Skeletal muscle tissue (tissue), 4 donors: ENCODE data around the gene CNTNAP1. TPM values are rescaled to one million over a fixed set of nuclear protein-coding genes. Genes with fewer than 3 reads are reported as not detected.

ENCODE experiments used
- H3K27ac ChIP-seq: one replicate; pipeline ENCODE4 v1.7.0; 2013; ENCODE audit warnings: mild to moderate bottlenecking, low read depth, low read length, inconsistent platforms
- H3K27me3 ChIP-seq, 3 donors: one replicate each; pipeline ENCODE4 v1.7.0; 2013; ENCODE audit warnings: low read length in 3 of 3; ENCODE audit not compliant: control insufficient read depth in 3 of 3, insufficient read depth in 3 of 3
- H3K36me3 ChIP-seq, 3 donors: one replicate each; pipeline ENCODE4 v1.7.0; 2013; ENCODE audit warnings: low read length in 3 of 3; ENCODE audit not compliant: control insufficient read depth in 3 of 3, insufficient read depth in 3 of 3
- H3K4me1 ChIP-seq, 3 donors: one replicate each; pipeline ENCODE4 v1.7.0; 2013; ENCODE audit warnings: low read length in 3 of 3, mild to moderate bottlenecking in 3 of 3; ENCODE audit not compliant: control insufficient read depth in 3 of 3, insufficient read depth in 3 of 3
- H3K4me3 ChIP-seq, 3 donors: one replicate each; pipeline ENCODE4 v1.7.0; 2013; ENCODE audit warnings: low read length in 3 of 3
- H3K9ac ChIP-seq, 3 donors: one replicate each; pipeline ENCODE4 v1.7.0; 2013; ENCODE audit warnings: low read length in 3 of 3, mild to moderate bottlenecking in 3 of 3, moderate library complexity in 2 of 3, low read depth in 1 of 3
- H3K9me3 ChIP-seq, 3 donors: one replicate each; pipeline ENCODE4 v1.7.0; 2013; ENCODE audit warnings: low read length in 3 of 3; ENCODE audit not compliant: control insufficient read depth in 3 of 3
- total RNA-seq: library from RNA; depleted of rRNA; stranded (reverse); fragments of >200 nt; gene quantifications from one replicate; pipeline ENCODE4 v1.2.3, GENCODE V29; 2014
- donor health status: Osteomylitis.

CNTNAP1 gene
- total RNA-seq, 1 donor from 2014 or later = 8.9 TPM

GRCh38 chr17:42669977-42670788 lies 12.1 kb upstream of the CNTNAP1 start:
- peaks cover 53 to 63% (median 56%) of the 10 kb centered on the region in 3 donors for H3K36me3 ChIP-seq
- no peaks in the 10 kb centered on the region for H3K27me3 ChIP-seq
- H3K4me1 ChIP-seq = peaks cover 54 to 85% (median 57%) of the 10 kb centered on the region in 3 donors
- peak overlapping the region in 1 of 3 donors; percentile 57 for H3K9ac ChIP-seq
- no peak overlapping the region for H3K4me3 ChIP-seq
- H3K27ac ChIP-seq = peak overlapping the region; percentile 36
- H3K9me3 ChIP-seq = no peaks in the 10 kb centered on the region

GRCh38 chr17:42670789-42671657 lies 11.3 kb upstream of the CNTNAP1 start:
- H3K9ac ChIP-seq = no peak overlapping the region
- no peaks in the 10 kb centered on the region for H3K27me3 ChIP-seq
- peaks cover 48 to 84% (median 57%) of the 10 kb centered on the region in 3 donors for H3K4me1 ChIP-seq
- H3K9me3 ChIP-seq = no peaks in the 10 kb centered on the region
- no peak overlapping the region for H3K27ac ChIP-seq
- H3K4me3 ChIP-seq = no peak overlapping the region
- H3K36me3 ChIP-seq = peaks cover 48 to 59% (median 51%) of the 10 kb centered on the region in 3 donors

GRCh38 chr17:42672038-42672437 lies 10.3 kb upstream of the CNTNAP1 start:
- Histone ChIP-seq H3K9ac (no peak overlapping the region), H3K9me3 (no peaks in the 10 kb centered on the region), H3K27me3 (no peaks in the 10 kb centered on the region), H3K27ac (peak overlapping the region; percentile 97), H3K36me3 (peaks cover 42 to 50% (median 47%) of the 10 kb centered on the region in 3 donors), H3K4me3 (no peak overlapping the region), H3K4me1 (peaks cover 41 to 76% (median 50%) of the 10 kb centered on the region in 3 donors)

- Histone ChIP-seq H3K9me3 (no peaks in the 10 kb centered on the region), H3K4me1 (peaks cover 36 to 72% (median 41%) of the 10 kb centered on the region in 3 donors), H3K27me3 (no peaks in the 10 kb centered on the region), H3K9ac (peak overlapping the region; percentile 51 to 97 (median 53)), H3K4me3 (peak overlapping the region; percentile 43 to 94 (median 54)), H3K27ac (peak overlapping the region; percentile 97), H3K36me3 (peaks cover 38 to 44% (median 41%) of the 10 kb centered on the region in 3 donors)
These were observed 9.0 kb upstream of the CNTNAP1 start for GRCh38 chr17:42673266-42673884.

DNA sequence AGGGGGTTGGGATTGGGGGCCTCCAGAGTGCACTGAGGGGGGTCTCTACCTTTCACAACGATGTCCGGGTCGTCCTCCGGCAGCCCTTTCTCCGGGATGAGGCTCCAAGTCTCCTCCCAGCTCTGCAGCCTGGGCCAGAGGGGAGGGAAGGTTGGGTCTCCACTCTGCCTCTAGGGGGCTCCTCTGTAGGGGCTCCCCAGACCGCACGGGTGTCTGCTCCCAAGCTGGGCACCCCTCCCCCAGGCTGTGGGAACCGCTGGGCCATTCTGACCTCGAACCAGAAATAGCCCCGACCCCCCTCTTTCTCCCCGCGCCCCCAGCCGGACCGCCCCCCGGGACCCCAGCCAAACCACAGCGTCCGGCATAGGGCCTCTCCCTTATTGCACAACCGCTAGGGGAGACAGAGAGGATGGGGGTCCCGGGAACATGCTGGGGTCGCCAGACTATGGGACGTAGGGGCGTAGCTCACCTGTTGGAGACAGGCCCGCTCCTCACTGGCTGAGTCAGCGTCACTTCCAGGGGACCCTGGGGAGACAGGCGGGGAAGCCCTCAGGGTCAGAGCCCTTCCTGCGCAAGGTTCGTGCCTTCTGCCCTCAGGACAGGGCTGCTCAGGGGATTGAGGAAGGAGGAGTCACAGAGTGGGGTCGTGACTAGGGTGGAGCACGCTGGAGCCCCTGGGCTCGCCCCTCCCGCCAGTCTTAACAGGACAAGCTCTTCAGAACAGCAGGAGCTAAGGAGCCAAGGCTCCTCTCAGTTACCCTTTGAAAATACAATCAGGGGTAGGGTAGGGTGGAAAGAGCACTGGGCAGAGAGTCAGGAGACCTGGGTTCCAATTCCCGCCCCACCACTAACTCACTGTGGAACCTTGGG lies 8.2 kb upstream of the CNTNAP1 start:
- H3K9ac ChIP-seq = peak overlapping the region; percentile 88 to 97 (median 91)
- H3K36me3 ChIP-seq = peaks cover 36 to 41% (median 36%) of the 10 kb centered on the region in 3 donors
- H3K4me1 ChIP-seq = peaks cover 35 to 72% (median 37%) of the 10 kb centered on the region in 3 donors
- H3K27ac ChIP-seq = peak overlapping the region; percentile 97
- H3K27me3 ChIP-seq = no peaks in the 10 kb centered on the region
- H3K4me3 ChIP-seq = peak overlapping the region; percentile 90 to 94 (median 93)
- no peaks in the 10 kb centered on the region for H3K9me3 ChIP-seq

DNA sequence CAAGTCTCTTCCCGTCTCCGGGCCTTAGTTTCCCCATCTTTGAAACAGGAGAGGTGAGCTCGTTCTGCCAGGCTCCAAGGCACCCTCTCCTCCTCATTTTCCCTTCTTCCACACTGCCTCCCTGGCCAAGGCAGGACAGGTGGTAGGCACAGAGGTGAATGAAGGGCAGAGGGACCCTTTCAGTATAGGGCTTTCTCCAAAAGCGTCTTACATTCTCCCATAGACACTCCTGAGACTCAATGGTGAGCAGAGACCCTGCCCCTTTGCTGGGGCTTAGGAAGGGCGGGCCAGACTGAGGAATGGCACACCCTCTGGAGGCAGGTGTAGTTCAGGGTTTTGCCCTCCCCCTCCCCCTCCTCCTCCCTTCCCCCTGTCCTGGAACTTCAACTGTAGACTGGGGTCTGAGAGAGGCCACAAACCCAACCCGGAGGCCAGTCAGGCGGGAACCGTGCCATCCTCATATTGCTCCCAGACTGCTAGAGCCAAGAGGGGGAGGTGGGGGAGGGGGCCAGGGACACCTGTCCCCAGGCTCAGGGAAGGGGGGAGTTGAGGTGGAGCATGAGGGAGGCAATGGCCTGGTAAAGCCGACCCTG lies 7.5 kb upstream of the CNTNAP1 start:
- Histone ChIP-seq H3K9ac (peak overlapping the region; percentile 94 to 97 (median 95)), H3K9me3 (no peaks in the 10 kb centered on the region), H3K4me1 (peaks cover 35 to 71% (median 36%) of the 10 kb centered on the region in 3 donors), H3K4me3 (peak overlapping the region; percentile 90 to 94 (median 93)), H3K36me3 (peaks cover 29 to 34% (median 30%) of the 10 kb centered on the region in 3 donors), H3K27me3 (no peaks in the 10 kb centered on the region), H3K27ac (peak overlapping the region; percentile 97)

GRCh38 chr17:42675348-42675964 lies 6.9 kb upstream of the CNTNAP1 start:
- Histone ChIP-seq H3K27me3 (no peaks in the 10 kb centered on the region), H3K9me3 (no peaks in the 10 kb centered on the region), H3K36me3 (peaks cover 26 to 30% (median 27%) of the 10 kb centered on the region in 3 donors), H3K9ac (peak overlapping the region; percentile 94 to 97 (median 95)), H3K4me3 (peak overlapping the region; percentile 90 to 94 (median 93)), H3K4me1 (peaks cover 41 to 74% (median 42%) of the 10 kb centered on the region in 3 donors), H3K27ac (peak overlapping the region; percentile 97)

GRCh38 chr17:42675965-42676423 lies 6.3 kb upstream of the CNTNAP1 start:
- Histone ChIP-seq H3K4me3 (peak overlapping the region; percentile 90 to 94 (median 93)), H3K27me3 (no peaks in the 10 kb centered on the region), H3K9me3 (no peaks in the 10 kb centered on the region), H3K4me1 (peaks cover 44 to 73% (median 45%) of the 10 kb centered on the region in 3 donors), H3K27ac (peak overlapping the region; percentile 97), H3K9ac (peak overlapping the region; percentile 94 to 97 (median 95)), H3K36me3 (peaks cover 22 to 26% (median 25%) of the 10 kb centered on the region in 3 donors)
